BJ (cell line): Measurements from ENCODE around the gene MAPKAPK2. TPM values are rescaled to one million over a fixed set of nuclear protein-coding genes. Genes with fewer than 3 reads are reported as not detected.

ENCODE experiments used
- CTCF ChIA-PET: fragments of 350-600 bp; formaldehyde crosslinking; extraction: SDS; loops from one replicate; lab custom pipeline; 2021; ENCODE audit warnings: antibody characterized with exemption, inconsistent platforms; lab: Yijun Ruan, JAX
- POLR2A ChIA-PET: fragments of 300-600 bp; sonication (Branson Sonifier 250); formaldehyde crosslinking; extraction: SDS; loops from one replicate; lab custom pipeline; 2021; ENCODE audit warnings: antibody characterized with exemption; lab: Charles Lee
- DNase-seq: peaks from one replicate; pipeline ENCODE4 v3.0.0-alpha.2; 2011; ENCODE audit warnings: low read depth
- H3K27me3 ChIP-seq: 2 replicates; pipeline ENCODE4 v1.6.0; 2011; ENCODE audit warnings: low read length; ENCODE audit not compliant: control insufficient read depth, insufficient read depth
- H3K36me3 ChIP-seq: 2 replicates; pipeline ENCODE4 v1.5.1; 2011; ENCODE audit warnings: low read length; ENCODE audit not compliant: control insufficient read depth, insufficient read depth
- H3K4me3 ChIP-seq: 2 replicates; pipeline ENCODE4 v1.5.1; 2011; ENCODE audit warnings: low read depth, mild to moderate bottlenecking, control low read depth, low read length
- polyA plus RNA-seq: library from polyadenylated mRNA; depleted of rRNA; stranded (reverse); fragments of >200 nt; gene quantifications from 2 replicates; pipeline ENCODE4 v1.2.3, GENCODE V29; 2011
- TF ChIP-seq, protein P1 (sequence below): IDR thresholded peaks from 2 replicates; pipeline ENCODE4 v1.5.1; 2011; ENCODE audit warnings: low read depth, mild to moderate bottlenecking, control low read depth, inconsistent platforms, low read length, moderate library complexity; ENCODE audit not compliant: insufficient read depth

Gene MAPKAPK2
- polyA plus RNA-seq, 1 experiment, result 80.1 TPM

DNA sequence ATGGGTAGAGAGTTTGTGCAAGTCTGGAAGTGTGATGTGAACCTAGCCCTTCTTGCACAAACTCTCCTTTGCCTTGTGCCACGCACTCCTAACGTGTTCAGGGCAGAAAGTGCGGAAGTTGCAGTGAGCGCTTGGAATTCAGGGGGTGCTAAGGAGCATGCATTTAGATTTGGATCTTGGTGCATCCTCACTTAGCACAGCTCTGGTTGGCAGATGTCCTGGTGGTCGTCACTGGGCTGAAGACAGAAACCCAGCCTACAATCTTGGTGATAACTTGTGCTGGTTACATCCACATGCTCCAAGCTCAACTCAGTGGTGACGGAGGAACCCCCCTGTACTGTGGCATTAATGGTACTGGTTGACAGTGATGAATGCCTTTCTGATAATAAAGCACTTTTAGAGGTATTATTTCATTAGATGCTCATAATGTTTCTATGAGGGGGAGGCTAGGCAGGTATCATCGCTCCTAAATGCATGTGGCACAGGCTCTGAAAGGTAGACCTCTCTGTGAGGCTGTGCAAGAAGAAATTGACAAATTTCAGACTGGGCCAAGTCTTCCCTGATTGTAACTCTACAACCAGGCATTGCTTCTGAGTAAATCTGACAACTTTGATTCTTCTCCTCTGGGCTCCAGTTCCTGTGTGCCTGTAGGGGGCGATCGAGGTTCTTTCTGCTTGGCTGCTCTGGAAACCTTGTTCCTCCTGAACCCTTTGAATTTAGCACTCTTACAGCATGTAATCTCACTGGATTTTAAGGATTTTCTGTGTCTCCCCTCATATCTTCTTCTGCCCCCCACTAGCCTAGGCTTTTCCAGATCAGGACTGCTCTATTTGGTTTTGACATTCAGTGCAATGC, 40.6 kb downstream of the MAPKAPK2 start:
- TF ChIP-seq, protein P1, sequence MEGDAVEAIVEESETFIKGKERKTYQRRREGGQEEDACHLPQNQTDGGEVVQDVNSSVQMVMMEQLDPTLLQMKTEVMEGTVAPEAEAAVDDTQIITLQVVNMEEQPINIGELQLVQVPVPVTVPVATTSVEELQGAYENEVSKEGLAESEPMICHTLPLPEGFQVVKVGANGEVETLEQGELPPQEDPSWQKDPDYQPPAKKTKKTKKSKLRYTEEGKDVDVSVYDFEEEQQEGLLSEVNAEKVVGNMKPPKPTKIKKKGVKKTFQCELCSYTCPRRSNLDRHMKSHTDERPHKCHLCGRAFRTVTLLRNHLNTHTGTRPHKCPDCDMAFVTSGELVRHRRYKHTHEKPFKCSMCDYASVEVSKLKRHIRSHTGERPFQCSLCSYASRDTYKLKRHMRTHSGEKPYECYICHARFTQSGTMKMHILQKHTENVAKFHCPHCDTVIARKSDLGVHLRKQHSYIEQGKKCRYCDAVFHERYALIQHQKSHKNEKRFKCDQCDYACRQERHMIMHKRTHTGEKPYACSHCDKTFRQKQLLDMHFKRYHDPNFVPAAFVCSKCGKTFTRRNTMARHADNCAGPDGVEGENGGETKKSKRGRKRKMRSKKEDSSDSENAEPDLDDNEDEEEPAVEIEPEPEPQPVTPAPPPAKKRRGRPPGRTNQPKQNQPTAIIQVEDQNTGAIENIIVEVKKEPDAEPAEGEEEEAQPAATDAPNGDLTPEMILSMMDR, result peak; percentile 79
- no peaks in the 10 kb centered on the region for H3K27me3 ChIP-seq
- POLR2A ChIA-PET, result no interaction called here
- DNase-seq, result no peak
- CTCF ChIA-PET, result interaction anchor here (0.6 to 6.5 kb wide), 46 partner anchors 10 to 351 kb away, joined by 3 to 55 read pairs (median 5); partner anchors contain the start of genes DYRK3, EIF2D, IL19 and IL20
- no peak overlapping the region for H3K4me3 ChIP-seq
- H3K36me3 ChIP-seq, result peaks cover 8% of the 10 kb centered on the region

- TF ChIP-seq, protein P1, result no peak
- Histone ChIP-seq H3K27me3 (no peaks in the 10 kb centered on the region), H3K4me3 (no peak overlapping the region), H3K36me3 (peaks cover 27% of the 10 kb centered on the region)
- ChIA-PET CTCF (interaction anchor here (0.9 to 6.5 kb wide), 13 partner anchors 7 to 186 kb away, joined by 3 to 55 read pairs (median 6); no protein-coding TSS in a partner anchor), POLR2A (interaction anchor here (0.5 kb wide), 1 partner anchor 946 kb away, joined by 3 read pairs; no protein-coding TSS in a partner anchor)
- DNase-seq, result no peak
Observed at GRCh38 chr1:206727981-206728696, 43.4 kb downstream of the MAPKAPK2 start.

GRCh38 chr1:206728697-206728987, 43.9 kb downstream of the MAPKAPK2 start:
- CTCF ChIA-PET, result interaction anchor here (0.9 to 6.5 kb wide), 5 partner anchors 80 to 183 kb away, joined by 3 to 46 read pairs (median 3); no protein-coding TSS in a partner anchor
- TF ChIP-seq, protein P1, result no peak

GRCh38 chr1:206729050-206729449, 44.3 kb downstream of the MAPKAPK2 start:
- no peak for DNase-seq
- Histone ChIP-seq H3K36me3 (peaks cover 31% of the 10 kb centered on the region), H3K4me3 (no peak overlapping the region), H3K27me3 (no peaks in the 10 kb centered on the region)
- ChIA-PET POLR2A (interaction anchor here (0.5 kb wide), 1 partner anchor 945 kb away, joined by 3 read pairs; no protein-coding TSS in a partner anchor), CTCF (interaction anchor here (1.0 to 1.7 kb wide), 3 partner anchors 80 to 183 kb away, joined by 3 to 8 read pairs (median 4); no protein-coding TSS in a partner anchor)
- TF ChIP-seq, protein P1, result no peak

More at GRCh38 chr1:206728697-206728987, 43.9 kb downstream of the MAPKAPK2 start:
- Histone ChIP-seq H3K27me3 (no peaks in the 10 kb centered on the region), H3K36me3 (peaks cover 29% of the 10 kb centered on the region), H3K4me3 (no peak overlapping the region)
- DNase-seq, result no peak
- POLR2A ChIA-PET, result interaction anchor here (0.5 kb wide), 1 partner anchor 946 kb away, joined by 3 read pairs; no protein-coding TSS in a partner anchor
